Coronary artery (tissue), 2 donors: ENCODE measurements around the gene TTC21A.

Experiments
- DNase-seq: peaks from one replicate; pipeline ENCODE4 v3.0.0-alpha.2; 2017; ENCODE audit warnings: low spot score
- H3K27ac ChIP-seq, 2 donors: fragments of 200-600 bp; sonication (generic); one replicate each; pipeline ENCODE4 v1.5.1; 2016 to 2019
- H3K4me3 ChIP-seq: fragments of 200-600 bp; sonication (generic); 2 replicates; pipeline ENCODE4 v1.5.1; 2016; ENCODE audit warnings: mild to moderate bottlenecking, moderate library complexity
- TF ChIP-seq, protein P1 (sequence below): fragments of 200-600 bp; sonication (generic); IDR thresholded peaks from one replicate; pipeline ENCODE4 v1.5.1; 2019; ENCODE audit warnings: antibody characterized with exemption

The TTC21A gene

DNA sequence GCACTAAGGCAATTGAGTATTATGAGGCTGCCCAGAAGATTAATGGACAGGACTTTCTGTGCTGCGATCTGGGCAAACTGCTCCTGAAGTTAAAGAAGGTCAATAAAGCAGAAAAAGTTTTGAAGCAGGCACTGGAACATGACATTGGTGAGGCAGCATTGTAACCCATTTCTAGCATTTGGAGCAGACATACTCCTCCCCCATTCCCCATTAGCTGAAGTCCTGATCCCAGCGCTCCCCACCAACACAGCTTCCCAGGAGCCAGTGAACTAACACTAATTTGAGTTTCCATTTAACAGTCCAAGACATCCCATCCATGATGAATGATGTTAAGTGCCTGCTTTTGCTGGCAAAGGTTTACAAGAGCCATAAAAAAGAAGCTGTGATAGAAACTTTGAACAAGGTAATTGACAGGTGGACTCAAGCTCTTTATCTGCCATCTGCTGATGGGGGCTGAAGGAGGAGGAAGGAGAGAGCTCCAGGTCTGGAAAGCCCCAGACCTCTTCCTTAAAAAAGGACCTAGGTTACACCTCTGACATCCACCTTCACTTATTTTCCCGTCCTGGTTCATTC, 23.3 kb downstream of the TTC21A start:
- no peak overlapping the region for H3K27ac ChIP-seq
- TF ChIP-seq, protein P1, sequence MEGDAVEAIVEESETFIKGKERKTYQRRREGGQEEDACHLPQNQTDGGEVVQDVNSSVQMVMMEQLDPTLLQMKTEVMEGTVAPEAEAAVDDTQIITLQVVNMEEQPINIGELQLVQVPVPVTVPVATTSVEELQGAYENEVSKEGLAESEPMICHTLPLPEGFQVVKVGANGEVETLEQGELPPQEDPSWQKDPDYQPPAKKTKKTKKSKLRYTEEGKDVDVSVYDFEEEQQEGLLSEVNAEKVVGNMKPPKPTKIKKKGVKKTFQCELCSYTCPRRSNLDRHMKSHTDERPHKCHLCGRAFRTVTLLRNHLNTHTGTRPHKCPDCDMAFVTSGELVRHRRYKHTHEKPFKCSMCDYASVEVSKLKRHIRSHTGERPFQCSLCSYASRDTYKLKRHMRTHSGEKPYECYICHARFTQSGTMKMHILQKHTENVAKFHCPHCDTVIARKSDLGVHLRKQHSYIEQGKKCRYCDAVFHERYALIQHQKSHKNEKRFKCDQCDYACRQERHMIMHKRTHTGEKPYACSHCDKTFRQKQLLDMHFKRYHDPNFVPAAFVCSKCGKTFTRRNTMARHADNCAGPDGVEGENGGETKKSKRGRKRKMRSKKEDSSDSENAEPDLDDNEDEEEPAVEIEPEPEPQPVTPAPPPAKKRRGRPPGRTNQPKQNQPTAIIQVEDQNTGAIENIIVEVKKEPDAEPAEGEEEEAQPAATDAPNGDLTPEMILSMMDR, result no peak
- H3K4me3 ChIP-seq, result no peak overlapping the region
- no peak for DNase-seq

- TF ChIP-seq, protein P1, result no peak
- Histone ChIP-seq H3K27ac (no peak overlapping the region), H3K4me3 (no peak overlapping the region)
- DNase-seq, result no peak
These were observed 24.9 kb downstream of the TTC21A start for GRCh38 chr3:39132096-39133092.

GRCh38 chr3:39133093-39133490, 25.6 kb downstream of the TTC21A start:
- no peak for DNase-seq
- H3K4me3 ChIP-seq, result no peak overlapping the region
- H3K27ac ChIP-seq, result no peak overlapping the region
- TF ChIP-seq, protein P1, result no peak

GRCh38 chr3:39133822-39134221, 26.3 kb downstream of the TTC21A start:
- no peak for DNase-seq
- TF ChIP-seq, protein P1, result no peak
- H3K27ac ChIP-seq, result no peak overlapping the region
- H3K4me3 ChIP-seq, result no peak overlapping the region

DNA sequence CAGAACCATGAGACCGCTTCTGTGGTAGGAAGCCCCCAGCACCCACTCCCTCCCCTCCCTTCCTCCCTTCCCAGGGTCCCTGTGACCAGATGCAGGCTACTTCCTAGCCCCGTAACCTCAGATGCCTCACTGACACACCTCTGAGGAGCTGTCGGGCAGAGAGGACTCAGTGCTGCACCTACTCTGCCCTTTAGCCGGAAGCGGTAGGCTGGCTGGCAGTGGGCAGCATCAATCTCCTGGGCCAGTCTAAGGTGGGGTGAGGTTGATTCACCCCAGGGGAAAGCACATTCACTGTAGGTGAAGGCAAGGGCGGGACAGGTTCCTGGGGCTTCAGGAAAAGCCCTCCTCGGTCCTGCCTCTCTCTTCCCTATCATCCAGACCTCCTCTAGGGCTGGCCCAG, 26.8 kb downstream of the TTC21A start:
- DNase-seq, result no peak
- TF ChIP-seq, protein P1, result no peak
- no peak overlapping the region for H3K27ac ChIP-seq
- no peak overlapping the region for H3K4me3 ChIP-seq

GRCh38 chr3:39135170-39135805, 27.8 kb downstream of the TTC21A start:
- no peak for DNase-seq
- TF ChIP-seq, protein P1, result no peak
- H3K4me3 ChIP-seq, result no peak overlapping the region
- peak overlapping the region in 1 of 2 donors; percentile 13 for H3K27ac ChIP-seq
